HG03457 (cell line): ENCODE results near the gene TFG.

ENCODE experiments used
- ATAC-seq: cut with Tn5 transposase; IDR thresholded peaks from one replicate; pipeline ENCODE4 v1.9.1; 2021; ENCODE audit warnings: moderate number of reproducible peaks; ENCODE audit not compliant: unreplicated experiment

TFG gene

DNA sequence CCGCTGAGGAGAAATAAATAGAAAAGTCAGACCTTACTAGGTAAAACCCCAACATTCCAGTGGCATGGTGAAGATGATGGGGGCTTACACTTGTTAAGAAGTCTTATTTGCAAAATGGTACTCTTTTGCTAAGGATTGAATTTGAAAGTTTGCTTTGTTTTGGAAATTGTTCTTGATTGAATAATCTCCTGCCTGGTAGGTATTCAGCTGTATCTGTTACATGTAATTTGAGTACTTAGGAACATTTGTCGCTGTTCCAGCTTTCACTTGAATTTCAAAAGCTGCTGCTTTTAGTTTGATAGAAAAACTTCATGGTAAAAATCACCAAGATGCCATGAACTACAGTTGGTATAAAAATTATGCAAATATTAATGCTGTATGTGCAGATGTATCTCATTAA lies 44.6 kb downstream of the TFG start:
- no peak for ATAC-seq

GRCh38 chr3:100754563-100755334 lies 45.5 kb downstream of the TFG start:
- ATAC-seq: no peak

DNA sequence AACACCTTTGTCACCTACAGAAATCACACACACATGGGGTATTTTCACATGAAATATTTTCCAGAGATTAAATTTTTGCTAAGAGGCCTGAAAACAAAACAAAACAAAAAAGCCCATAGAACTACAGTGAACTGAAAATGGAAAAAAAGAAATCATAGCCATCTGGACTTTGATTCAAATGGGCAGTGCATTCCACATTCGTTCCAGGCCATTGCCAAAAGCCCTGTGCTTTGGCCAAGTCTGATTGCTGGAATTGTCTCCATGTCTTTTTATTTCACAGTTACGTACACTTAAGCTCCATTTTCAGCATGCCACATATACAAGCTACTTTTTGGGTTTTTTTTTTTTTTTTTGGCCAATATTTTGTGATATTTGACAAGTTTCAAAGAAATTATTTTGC lies 47.1 kb downstream of the TFG start:
- no peak for ATAC-seq

DNA sequence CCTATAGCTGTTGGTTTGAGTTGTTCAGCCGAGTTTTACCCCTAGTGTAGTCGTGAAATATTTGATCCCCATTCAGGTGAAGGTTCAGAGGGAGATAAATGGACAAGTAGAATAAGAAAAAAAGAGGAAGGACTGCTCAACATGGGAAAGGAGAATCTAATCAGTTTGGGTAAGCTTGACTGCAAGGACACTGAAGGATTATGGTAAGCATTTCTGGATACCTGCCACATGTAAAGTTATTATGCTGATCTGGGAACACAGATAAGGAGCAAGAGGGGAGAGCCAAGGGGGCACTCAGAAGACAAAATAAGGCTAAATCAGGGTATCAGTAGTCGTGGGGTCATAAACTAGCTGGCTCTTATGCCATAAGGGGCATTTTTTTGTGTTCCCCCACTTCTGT lies 49.9 kb downstream of the TFG start:
- no peak for ATAC-seq

DNA sequence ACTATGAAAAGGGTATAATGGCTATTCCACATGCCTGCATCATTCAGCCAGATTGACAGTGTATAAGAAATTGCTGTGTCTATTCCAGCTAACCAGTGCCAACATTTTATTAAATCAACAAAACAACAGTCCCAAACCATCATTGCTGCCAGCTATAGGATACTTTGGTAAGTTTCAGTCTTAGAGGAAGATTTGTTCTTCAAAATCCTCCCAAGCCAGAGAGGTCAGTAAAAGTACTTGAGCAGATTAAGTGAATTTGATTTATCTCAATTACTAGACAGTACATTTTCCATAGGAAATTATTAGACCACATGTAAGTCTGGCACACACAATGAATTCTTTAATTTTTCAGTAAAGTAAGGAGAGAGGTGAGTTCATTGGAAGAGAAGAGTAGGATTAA lies 50.7 kb downstream of the TFG start:
- ATAC-seq: no peak

DNA sequence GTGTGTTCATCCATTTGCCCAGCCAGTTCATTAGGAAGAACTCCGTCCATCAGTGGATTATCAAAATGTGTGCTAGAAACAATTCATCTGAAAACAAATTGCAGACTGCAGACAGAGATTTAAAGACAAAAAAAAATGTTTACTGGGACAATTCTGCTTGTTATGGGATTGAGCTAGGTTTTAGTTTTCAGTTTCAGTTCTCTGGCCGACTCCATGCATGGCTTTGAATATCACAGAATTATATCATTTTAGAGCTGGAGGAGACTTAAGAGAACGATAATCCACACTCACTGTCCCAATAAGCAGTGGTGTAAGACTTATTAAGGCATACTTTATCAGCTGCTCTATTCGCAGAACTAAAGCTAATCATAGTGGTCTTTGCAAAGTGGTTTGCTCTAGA lies 51.1 kb downstream of the TFG start:
- no peak for ATAC-seq

DNA sequence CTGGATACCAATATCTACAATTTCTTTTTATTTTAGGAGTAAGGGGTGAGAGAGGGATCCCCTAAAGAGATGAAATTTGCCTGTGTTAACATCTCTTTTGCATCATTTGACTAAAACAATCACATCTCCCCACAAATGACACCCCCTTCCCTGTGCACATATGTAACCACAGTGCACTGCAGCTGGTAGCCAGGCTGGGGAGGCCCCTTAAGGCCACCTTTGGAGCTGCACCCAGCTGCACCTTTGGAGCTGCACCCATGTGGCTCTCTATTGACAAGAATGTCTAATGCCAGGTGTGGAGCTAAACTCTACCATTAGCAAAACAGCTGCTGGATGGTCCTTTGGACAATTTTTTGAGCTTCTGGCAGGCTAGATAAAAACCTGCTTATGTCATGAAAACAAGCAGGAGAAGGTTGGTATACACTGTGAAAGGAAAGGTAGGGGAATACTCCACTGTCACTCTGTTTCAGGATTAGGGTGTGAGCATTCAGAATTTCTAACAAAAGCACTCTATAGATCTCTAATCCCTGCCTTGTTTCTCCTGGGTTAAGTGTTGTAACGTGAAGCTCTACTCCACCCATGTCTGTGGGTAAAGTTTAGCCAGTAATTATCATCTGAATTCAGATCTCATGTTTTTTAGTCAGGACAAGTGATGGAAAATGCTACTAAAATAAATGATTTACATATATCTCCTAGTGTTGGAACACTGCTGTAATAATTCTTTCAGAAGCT lies 52.1 kb downstream of the TFG start:
- peak; percentile 83 for ATAC-seq

- ATAC-seq: no peak
These were observed 52.7 kb downstream of the TFG start for GRCh38 chr3:100761951-100762350.

DNA sequence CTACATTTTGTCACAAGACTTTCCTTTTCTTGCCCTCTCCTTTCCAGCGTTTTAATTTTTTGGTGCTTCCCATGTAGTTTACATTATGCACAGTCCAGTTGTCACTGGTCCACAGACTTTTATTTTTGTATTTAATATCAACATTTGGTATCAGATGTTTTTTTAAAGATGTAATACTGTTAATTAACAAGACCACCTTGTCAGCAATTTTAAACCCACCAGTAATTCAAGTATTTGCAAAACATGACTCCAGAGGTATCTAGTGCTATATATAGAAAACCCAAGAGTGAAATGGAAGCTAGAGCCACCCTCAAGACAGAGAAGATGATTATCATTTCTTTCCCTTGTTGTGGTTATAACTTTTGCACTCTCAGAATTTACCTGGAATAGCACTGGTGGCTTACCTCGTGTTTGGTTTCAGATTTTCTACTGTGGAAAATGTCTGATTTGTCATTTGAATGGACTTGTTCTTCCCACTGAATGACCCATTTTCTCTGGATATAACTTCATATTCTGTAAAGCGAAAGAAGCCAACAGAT lies 56.2 kb downstream of the TFG start:
- no peak for ATAC-seq

- ATAC-seq: no peak
These were observed 56.8 kb downstream of the TFG start for GRCh38 chr3:100766069-100766468.

GRCh38 chr3:100769693-100770092 lies 60.4 kb downstream of the TFG start:
- no peak for ATAC-seq

DNA sequence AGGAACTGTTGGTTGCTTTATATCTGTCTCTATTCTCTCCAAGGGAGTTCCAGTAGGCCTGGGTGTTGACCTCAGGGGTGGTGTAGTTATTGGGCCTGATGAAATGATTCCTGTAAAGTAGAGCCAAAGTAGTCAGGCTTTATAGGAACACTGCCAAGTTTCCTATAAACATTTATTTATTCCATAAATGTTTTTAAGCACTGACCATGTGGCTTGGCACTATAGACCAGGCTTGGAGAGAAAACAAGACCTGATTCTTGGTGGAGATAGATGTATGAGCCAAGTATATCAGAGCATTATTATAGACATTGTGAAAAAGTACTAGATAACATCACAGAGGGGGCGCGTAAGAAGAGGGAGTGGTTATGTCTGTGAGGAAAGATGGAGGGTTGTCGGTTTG lies 65.9 kb downstream of the TFG start:
- no peak for ATAC-seq

GRCh38 chr3:100775669-100776068 lies 66.4 kb downstream of the TFG start:
- ATAC-seq: no peak

DNA sequence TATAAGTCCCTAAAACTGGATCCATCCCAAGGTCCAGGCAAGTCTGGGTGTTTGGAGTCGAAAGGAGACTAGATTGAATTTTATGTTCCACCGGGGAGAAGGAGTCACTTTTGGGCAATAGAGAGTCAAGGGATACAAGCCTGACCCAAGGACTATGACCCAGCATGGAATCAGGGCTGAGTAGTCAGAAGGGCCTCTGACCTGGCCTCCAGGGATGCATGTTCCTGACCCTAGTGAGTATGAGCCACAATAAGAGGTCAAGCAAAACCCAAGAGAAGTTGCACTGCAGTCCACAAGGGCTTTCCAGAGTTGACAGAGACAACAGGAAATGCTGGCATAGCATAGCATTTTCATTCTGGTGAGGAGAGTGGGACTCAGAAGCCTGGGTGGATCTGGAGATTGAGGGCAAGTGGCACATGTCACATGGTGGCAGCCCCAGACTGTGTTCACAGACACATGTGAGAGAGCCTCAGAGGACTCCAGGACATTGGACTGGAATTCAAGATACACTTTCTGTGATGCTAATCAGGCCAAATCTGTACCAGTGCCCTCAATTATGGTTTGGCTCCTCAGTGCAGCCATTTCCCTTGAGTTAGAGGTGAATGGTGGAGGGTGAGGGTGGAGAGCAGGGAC lies 66.9 kb downstream of the TFG start:
- ATAC-seq: no peak

GRCh38 chr3:100776746-100777145 lies 67.5 kb downstream of the TFG start:
- ATAC-seq: no peak

- no peak for ATAC-seq
These were observed 68.0 kb downstream of the TFG start for GRCh38 chr3:100777271-100777670.

- ATAC-seq: no peak
These were observed 70.2 kb downstream of the TFG start for GRCh38 chr3:100779480-100779879.

GRCh38 chr3:100780071-100780622 lies 70.9 kb downstream of the TFG start:
- no peak for ATAC-seq

GRCh38 chr3:100781301-100781700 lies 72.0 kb downstream of the TFG start:
- ATAC-seq: no peak

DNA sequence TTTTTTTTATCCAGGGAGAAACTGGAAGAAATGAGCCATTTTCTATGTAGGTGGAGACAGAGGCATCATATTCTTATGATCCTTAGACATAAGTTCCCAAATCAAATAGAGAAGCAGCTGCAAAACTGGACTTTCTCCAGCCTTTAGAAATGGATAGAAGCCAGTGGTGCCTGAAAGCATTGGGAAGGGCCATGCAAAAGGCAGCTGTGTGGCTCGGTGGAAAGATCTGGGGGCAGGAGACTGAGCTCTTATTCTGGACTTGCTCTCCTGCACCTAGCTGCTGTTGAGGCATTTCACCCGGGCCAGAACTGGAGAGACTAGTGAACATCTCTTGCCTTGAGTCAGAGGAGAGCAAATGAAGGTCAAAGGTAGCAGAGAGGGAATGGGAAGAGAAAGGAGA lies 73.1 kb downstream of the TFG start:
- ATAC-seq: no peak

DNA sequence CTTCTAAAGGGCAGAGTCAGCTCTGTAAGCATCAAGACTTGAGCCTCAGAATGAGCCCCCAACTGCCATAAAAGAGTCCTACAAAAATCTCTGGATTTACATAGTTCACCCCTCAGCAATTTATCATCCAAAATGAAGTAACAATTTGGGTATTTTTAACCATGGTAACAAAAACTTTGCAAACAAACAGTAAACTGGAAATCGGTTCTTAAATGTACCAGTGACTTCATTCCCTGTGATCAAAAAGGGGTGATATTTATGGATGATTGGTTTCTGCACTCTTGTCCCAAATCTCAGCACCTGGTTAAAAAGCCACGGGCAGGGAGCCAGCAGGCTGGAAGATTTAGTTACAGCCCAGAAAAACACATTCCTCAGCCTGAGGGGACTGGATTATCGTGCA lies 73.6 kb downstream of the TFG start:
- no peak for ATAC-seq

DNA sequence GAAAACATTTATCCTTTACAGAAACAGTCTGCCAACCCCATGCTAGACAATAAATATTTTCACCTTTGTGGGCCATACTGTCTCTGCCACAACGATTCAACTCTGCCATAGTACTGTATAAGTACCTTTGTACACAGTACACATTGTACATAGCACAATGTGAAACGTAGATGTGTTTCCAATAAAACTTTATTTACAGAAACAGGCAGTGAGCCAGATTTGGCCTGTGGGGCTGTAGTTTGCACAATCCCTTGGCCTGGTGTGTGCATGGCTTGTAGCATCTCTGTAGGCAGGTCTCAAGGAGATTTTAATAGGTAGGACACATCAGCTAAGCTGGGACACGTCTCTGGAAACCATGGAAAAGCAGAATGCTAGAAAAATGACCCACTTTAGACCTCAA lies 74.3 kb downstream of the TFG start:
- no peak for ATAC-seq
